MCF 10A (cell line): ENCODE results near the gene HAT1. TPM values are rescaled to one million over a fixed set of nuclear protein-coding genes. Genes with fewer than 3 reads are reported as not detected.

Source experiments
- BruUV-seq: library from RNA; stranded (reverse); fragments of 400-500 nt; replicated peaks from 2 replicates; lab custom pipeline; 2021; lab: Mats Ljungman, UMichigan
- CTCF ChIA-PET: fragments of 300-600 bp; sonication (Branson Sonifier 250); formaldehyde crosslinking; extraction: SDS; loops from one replicate; lab custom pipeline; 2021; ENCODE audit warnings: antibody characterized with exemption, inconsistent platforms; lab: Yijun Ruan, JAX
- POLR2A ChIA-PET: fragments of 300-600, 350-650 bp; sonication (Branson Sonifier 250); formaldehyde crosslinking; extraction: SDS; loops from one replicate; lab custom pipeline; 2020; ENCODE audit warnings: antibody characterized with exemption, inconsistent platforms; lab: Yijun Ruan, JAX
- DNase-seq: peaks from one replicate; pipeline ENCODE4 v3.0.0-alpha.2; 2018; ENCODE audit not compliant: unreplicated experiment
- H3K27ac Mint-ChIP-seq: one replicate; pipeline ENCODE4 v1.8.0; 2022; ENCODE audit warnings: mild to moderate bottlenecking, low read depth, mixed read lengths; ENCODE audit not compliant: unreplicated experiment
- H3K27me3 Mint-ChIP-seq: one replicate; pipeline ENCODE4 v1.8.0; 2022; ENCODE audit warnings: mixed read lengths; ENCODE audit not compliant: insufficient read depth, unreplicated experiment
- H3K36me3 Mint-ChIP-seq: one replicate; pipeline ENCODE4 v1.8.0; 2022; ENCODE audit warnings: mild to moderate bottlenecking, moderate library complexity, mixed read lengths; ENCODE audit not compliant: insufficient read depth, unreplicated experiment
- H3K4me1 Mint-ChIP-seq: one replicate; pipeline ENCODE4 v1.8.0; 2022; ENCODE audit warnings: mixed read lengths; ENCODE audit not compliant: insufficient read depth, unreplicated experiment
- H3K4me3 Mint-ChIP-seq: one replicate; pipeline ENCODE4 v1.8.0; 2022; ENCODE audit warnings: mild to moderate bottlenecking, moderate library complexity, mixed read lengths; ENCODE audit not compliant: unreplicated experiment
- H3K9me3 Mint-ChIP-seq: one replicate; pipeline ENCODE4 v1.8.0; 2022; ENCODE audit warnings: mixed read lengths; ENCODE audit not compliant: unreplicated experiment
- CTCF ChIP-seq: fragments of 200-600 bp; IDR thresholded peaks from one replicate; pipeline ENCODE4 v1.8.0; 2022; ENCODE audit warnings: antibody characterized with exemption, mild to moderate bottlenecking; ENCODE audit not compliant: unreplicated experiment
- intact Hi-C: fragments of 100-400 bp; cut with micrococcal nuclease; formaldehyde crosslinking; loops from 2 replicates; pipeline ENCODE4 v1.14.1; 2022
- total RNA-seq: library from RNA; stranded (reverse); gene quantifications from 2 replicates; pipeline ENCODE4 v1.2.3, GENCODE V29; 2022

HAT1 gene
- total RNA-seq, 1 experiment from 2014 or later: 40.7 TPM

GRCh38 chr2:171889333-171889732 is 32.9 kb upstream of the HAT1 start:
- no peak for DNase-seq
- H3K4me3 Mint-ChIP-seq: no peak overlapping the region
- CTCF ChIA-PET: interaction anchor here (0.6 kb wide), 1 partner anchor 25 kb away, joined by 4 read pairs; no protein-coding TSS in a partner anchor

GRCh38 chr2:171889808-171890207 is 32.5 kb upstream of the HAT1 start:
- TF ChIP-seq CTCF: no peak
- H3K4me3 Mint-ChIP-seq: no peak overlapping the region
- intact Hi-C loops: loop anchor here (10.0 kb wide), 1 partner anchor 215 kb away; the partner anchor contains the start of gene DLX2
- ChIA-PET POLR2A (no interaction called here), CTCF (interaction anchor here (0.6 kb wide), 1 partner anchor 24 kb away, joined by 4 read pairs; no protein-coding TSS in a partner anchor)
- H3K36me3 Mint-ChIP-seq: peaks cover 32% of the 10 kb centered on the region
- no peaks in the 10 kb centered on the region for H3K9me3 Mint-ChIP-seq
- H3K27ac Mint-ChIP-seq: no peak overlapping the region
- no peak for DNase-seq
- no TSS peak for BruUV-seq
- H3K4me1 Mint-ChIP-seq: peaks cover 23% of the 10 kb centered on the region
- no peaks in the 10 kb centered on the region for H3K27me3 Mint-ChIP-seq

More at GRCh38 chr2:171889333-171889732, 32.9 kb upstream of the HAT1 start:
- Mint-ChIP-seq H3K9me3 (no peaks in the 10 kb centered on the region), H3K27me3 (no peaks in the 10 kb centered on the region), H3K4me1 (peaks cover 19% of the 10 kb centered on the region), H3K27ac (no peak overlapping the region), H3K36me3 (peaks cover 32% of the 10 kb centered on the region)
- TF ChIP-seq CTCF: no peak
- intact Hi-C loops: no loop called here
- no TSS peak for BruUV-seq
- POLR2A ChIA-PET: interaction anchor here (2.3 kb wide), 1 partner anchor 34 kb away, joined by 7 read pairs; the partner anchor contains the start of gene HAT1

- Mint-ChIP-seq H3K36me3 (peaks cover 18% of the 10 kb centered on the region), H3K9me3 (no peaks in the 10 kb centered on the region), H3K27ac (peak overlapping the region; percentile 91), H3K4me3 (peak overlapping the region; percentile 99), H3K4me1 (peaks cover 27% of the 10 kb centered on the region), H3K27me3 (no peaks in the 10 kb centered on the region)
- ChIA-PET POLR2A (interaction anchor here (0.6 to 4.3 kb wide), 26 partner anchors 11 to 234 kb away, joined by 3 to 97 read pairs (median 6); partner anchors contain the start of genes DLX1, DLX2 and HAT1), CTCF (interaction anchor here (0.6 to 1.8 kb wide), 7 partner anchors 10 to 117 kb away, joined by 3 to 5 read pairs (median 4); no protein-coding TSS in a partner anchor)
- BruUV-seq: no TSS peak
- TF ChIP-seq CTCF: no peak
- intact Hi-C loops: loop anchor here (10.0 kb wide), 1 partner anchor 211 kb away; the partner anchor contains the start of gene DLX2
- peak; percentile 5 for DNase-seq
Measured at GRCh38 chr2:171893196-171893823, 29.0 kb upstream of the HAT1 start.
